Right ventricle myocardium inferior (tissue), 1 donor: ENCODE measurements around the gene CLEC10A. TPM values are rescaled to one million over a fixed set of nuclear protein-coding genes. Genes with fewer than 3 reads are reported as not detected.
"Not testable (repeated sequence)": the region's sequence is repeated elsewhere in the genome, so short reads cannot be mapped to it uniquely, and the experiment has no call there.

Experiments
- ATAC-seq: fragments of 200-7000 bp; cut with Tn5 transposase; one replicate; pipeline ENCODE4 v1.9.1; 2020; ENCODE audit warnings: mild to moderate bottlenecking, moderate library complexity
- DNase-seq: peaks from one replicate; pipeline ENCODE4 v3.0.0; 2021; ENCODE audit errors: missing footprints
- intact Hi-C: fragments of 100-400 bp; cut with DNase I; formaldehyde crosslinking; loops from one replicate; pipeline ENCODE4 v1.11.0; 2022
- total RNA-seq: library from RNA; stranded (reverse); fragmentation: NEBNext Ultra II Directional; extraction: Animal tissue kit (Norgen Biotek cat#: 25700); gene quantifications from one replicate; pipeline ENCODE4 v1.2.1, GENCODE V29; 2021
- donor health status: DM: no; HTN: yes; CAD: no; lungs with severe emphysema.

CLEC10A gene
- total RNA-seq, 1 donor from 2014 or later = 5.4 TPM

DNA sequence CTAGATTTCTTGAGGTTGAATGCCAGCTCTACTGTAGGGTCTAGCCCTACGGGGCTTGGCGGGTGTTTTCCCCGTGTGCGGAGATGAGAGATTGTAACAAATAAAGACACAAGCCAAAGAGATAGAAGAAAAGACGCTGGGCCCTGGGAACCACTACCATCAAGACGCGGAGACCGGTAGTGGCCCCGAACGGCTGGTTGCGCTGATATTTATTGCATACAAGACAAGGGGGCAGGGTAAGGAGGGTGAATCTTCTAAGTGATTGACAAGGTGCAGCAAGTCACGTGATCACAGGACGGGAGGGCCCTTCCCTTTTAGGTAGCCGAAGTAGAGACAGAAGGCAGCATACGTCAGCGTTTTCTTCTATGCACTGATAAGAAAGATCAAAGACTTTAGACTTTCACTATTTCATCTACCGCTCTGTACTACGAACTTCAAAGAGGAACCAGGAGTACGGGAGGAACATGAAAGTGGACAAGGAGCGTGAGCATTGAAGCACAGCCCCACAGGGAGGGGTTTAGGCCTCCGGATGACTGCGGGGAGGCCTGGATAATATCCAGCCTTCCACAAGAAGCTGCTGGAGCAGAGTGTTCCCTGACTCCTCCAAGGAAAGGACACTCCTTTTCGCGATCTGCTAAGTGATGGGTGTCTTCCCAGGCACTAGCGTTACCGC is 33.2 kb downstream of the CLEC10A start:
- ATAC-seq, DNase-seq: not testable (repeated sequence)
- intact Hi-C loops = loop anchor here (1.0 to 2.0 kb wide), 2 partner anchors 89 to 130 kb away; no protein-coding TSS in a partner anchor

DNA sequence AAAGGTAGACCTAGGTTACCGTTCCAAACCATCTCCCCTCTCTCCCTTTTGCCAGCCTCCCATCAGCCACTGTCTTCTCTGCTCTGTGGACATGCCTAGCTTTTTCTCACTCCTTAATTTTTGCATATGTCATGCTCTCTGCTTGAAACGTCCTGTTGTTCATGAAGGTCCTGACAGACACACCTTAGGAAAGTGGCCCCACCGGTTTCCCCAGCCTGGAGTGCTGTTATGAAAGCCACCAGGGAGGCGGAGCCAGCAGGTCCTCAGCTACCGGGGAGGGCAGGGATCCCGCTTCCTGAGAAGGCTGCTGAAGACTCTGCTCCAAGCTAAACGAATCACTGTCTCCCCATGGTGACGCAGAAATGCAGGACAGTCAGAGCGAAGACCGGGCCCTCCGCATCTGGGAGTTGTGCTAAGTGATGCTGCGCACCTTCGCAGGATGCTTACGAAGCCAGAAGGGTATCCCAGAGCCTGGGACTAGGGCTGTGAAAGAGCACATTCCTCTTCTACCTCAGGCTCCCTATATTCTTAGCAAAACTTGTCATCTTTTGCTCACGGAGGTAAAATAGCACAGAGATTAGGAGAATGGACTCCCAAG is 33.8 kb downstream of the CLEC10A start:
- intact Hi-C loops = loop anchor here (1.0 to 2.0 kb wide), 2 partner anchors 90 to 131 kb away; no protein-coding TSS in a partner anchor
- ATAC-seq = no peak
- no peak for DNase-seq

DNA sequence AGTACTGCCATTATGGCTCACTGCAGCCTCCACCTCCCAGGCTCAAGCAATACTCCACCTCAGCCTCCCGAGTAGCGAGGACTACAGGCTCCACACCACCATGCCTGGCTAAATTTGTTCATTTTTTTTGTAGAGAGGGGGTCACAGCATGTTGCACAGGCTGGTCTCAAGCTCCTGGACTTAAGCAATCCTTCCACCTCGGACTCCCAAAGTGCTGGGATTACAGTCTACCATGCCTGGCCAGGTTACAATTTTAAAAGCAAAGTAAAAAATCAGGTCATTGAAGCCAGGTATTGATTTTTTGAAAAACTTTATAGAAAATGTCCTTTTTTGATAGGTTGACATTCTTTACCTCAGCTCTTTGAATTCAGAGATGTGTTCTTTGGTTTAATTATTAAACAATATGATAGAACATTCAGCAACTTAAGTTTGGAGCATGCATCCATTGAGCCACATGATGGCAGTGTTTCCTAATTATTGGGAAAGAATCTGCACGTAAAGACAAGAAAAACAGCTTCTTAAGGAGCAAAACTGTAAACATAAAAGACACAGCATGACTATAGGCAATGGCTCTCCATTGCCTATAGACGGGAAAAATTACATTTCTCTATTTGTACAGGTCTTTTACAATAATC is 34.4 kb downstream of the CLEC10A start:
- peak; percentile 48 for ATAC-seq
- no peak for DNase-seq
- intact Hi-C loops = loop anchor here (1.0 to 2.0 kb wide), 2 partner anchors 91 to 131 kb away; no protein-coding TSS in a partner anchor

DNA sequence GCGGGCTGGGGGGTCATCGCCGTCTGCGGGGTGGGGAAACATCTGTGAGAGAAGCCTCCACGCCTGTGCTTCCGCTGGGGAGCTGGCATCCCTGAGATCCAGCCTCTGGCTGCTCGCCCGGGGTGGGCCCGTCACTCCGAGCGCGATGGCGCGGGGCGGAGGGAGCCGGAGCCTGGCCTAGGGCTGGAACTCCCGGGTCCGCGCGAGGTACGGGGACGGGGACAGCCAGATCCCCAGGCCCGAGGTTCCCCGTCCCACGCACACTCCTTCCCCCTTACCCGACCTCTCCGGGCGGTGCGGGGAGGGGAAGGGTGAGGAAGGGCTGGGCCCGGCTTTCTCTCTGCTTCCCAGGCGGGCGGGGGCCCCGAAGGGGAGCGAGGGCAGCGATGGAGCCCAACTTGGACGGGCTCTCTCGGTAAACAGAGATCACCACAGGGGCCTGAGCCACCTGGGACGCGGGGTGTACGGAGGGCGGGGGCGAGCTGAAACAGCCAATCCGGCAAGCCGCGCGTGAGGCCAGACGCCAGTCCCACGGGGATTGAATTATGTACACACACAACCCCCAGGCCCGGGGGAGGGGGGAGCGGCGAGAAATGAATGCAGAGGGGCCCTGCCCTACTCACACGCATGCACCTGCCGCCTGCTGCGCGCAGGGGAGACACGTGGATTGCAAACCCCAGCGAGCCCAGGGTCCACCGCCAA is 36.4 kb downstream of the CLEC10A start, which contains the start of gene SLC16A11:
TSS of gene SLC16A11 (minus strand) at position 596 of the 702 bp plus-strand sequence. CDS start at position 17, 579 bp downstream.
- intact Hi-C loops = no loop called here
- ATAC-seq = peak; percentile 55
- DNase-seq = peak; percentile 75

DNA sequence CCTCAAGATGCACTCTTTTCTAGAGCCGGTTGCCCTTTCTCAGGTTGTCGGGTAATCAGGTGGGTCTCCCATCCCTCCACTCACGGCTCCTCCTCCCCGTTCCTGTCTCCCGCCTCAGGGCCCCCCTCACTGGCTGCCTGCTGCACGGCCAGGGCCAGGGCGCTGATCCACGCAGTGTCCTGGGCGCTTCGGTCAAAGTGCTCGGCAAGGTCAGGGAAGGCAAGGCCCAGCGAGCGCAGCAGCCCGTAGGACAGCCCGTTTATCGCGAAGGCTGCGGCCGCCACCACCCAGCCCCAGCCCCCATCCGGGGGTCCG is 36.9 kb downstream of the CLEC10A start:
- peak; percentile 52 for ATAC-seq
- intact Hi-C loops = no loop called here
- DNase-seq = no peak

DNA sequence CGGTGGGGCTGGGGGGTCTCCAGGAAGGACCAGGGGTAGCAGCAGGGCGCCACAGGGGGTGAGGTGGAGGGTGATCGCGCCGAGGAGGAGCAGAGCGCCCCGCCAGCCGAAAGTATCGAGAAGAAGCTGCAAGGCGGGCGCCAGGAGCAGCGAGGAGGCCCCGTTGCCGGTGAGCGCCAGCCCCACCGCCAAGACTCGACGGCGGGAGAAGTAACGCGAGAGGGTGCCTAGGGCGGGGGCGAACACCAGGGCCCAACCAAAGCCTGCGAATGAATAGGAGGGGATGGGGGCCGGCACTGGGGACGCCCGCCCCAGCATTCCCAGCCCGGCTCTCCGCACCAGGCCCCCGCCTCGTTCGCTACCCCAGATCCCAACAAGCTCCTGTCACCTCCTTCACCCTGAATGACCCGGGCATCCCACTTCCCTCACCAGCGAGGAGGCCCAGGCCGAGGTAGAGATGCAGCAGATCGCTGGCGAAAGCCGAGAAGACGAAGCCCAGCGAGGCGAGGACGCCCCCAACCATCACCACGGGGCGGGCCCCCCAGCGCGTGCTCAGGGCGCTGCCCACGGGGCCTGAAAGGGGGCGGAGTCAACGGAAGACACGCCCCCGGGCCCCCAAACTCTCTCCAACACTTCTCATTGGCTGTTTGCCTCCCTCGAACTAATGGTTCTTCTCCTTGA is 37.4 kb downstream of the CLEC10A start:
- no peak for DNase-seq
- ATAC-seq = no peak
- intact Hi-C loops = no loop called here

DNA sequence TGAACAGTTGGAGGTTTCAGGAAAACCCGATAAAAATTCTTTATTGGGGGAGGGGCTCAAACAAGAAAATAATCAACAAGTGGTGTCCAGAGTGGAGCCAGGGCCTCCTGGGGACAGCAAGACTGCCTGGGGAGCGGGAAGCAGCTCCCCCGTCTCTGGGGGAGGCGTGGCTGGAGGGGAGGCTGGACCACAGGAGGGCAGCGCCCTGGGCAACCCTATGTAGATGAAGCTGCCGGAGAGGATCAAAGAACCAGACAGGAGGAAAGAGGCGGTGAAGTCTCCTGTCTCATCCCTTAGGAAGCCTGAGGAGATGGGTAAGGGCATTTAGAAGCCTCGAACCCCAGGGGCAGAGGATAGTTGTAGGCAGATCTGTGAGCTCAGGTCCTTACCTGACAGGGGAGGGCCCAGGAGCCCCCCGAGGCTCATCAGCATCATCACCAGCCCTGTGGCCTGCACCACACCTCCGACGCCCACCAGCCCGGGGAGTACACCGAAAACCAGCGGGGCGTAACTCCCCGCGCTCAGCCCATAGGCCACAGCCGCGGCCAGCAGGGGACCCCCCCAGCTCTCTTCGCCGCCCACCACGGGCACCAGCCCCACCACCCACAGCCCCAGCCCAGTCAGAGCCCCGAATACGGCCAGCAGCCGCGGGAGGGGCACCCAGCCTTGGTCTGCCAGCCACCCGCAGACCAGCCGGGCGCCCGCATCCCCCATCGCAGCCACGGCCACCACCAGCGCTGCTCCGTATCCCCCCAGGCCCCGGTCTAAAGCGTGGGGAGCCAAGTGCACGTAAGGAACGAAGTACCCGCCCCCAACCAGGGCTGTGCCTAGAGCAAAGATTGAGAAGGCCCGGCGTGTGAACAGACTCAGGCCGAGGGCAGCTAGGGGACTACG is 38.2 kb downstream of the CLEC10A start:
- DNase-seq = no peak
- intact Hi-C loops = no loop called here
- ATAC-seq = no peak

DNA sequence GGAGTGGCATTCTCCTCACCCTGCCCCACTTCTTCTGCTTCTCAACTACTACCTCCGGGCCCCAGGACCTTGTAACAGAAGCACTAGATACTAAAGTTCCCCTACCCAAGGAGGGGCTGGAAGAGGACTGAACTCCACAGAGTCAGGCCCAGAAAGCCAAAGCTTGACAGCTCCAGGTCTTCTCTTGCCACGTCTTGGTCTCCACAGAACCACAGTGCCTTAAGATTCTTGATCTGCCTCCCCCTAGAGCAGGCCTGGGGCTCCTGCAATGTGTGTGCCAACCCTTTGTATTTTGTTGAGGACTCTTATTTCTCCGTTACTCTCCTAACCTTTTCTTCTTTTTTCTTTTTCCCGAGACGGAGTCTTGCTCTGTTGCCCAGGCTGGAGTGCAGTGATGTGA is 40.2 kb downstream of the CLEC10A start:
- DNase-seq = no peak
- intact Hi-C loops = no loop called here
- ATAC-seq = no peak

DNA sequence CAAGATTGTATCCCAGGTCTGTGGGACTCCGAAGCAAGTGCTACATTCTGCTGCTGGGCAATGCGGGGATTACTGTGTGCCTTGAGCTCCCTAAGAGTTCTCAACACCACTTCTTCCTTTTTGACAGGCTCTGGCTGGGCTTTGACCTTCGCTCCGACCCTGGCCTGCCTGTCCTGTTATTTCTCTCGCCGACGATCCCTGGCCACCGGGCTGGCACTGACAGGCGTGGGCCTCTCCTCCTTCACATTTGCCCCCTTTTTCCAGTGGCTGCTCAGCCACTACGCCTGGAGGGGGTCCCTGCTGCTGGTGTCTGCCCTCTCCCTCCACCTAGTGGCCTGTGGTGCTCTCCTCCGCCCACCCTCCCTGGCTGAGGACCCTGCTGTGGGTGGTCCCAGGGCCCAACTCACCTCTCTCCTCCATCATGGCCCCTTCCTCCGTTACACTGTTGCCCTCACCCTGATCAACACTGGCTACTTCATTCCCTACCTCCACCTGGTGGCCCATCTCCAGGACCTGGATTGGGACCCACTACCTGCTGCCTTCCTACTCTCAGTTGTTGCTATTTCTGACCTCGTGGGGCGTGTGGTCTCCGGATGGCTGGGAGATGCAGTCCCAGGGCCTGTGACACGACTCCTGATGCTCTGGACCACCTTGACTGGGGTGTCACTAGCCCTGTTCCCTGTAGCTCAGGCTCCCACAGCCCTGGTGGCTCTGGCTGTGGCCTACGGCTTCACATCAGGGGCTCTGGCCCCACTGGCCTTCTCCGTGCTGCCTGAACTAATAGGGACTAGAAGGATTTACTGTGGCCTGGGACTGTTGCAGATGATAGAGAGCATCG is 41.8 kb downstream of the CLEC10A start:
- no peak for ATAC-seq
- intact Hi-C loops = no loop called here

DNA sequence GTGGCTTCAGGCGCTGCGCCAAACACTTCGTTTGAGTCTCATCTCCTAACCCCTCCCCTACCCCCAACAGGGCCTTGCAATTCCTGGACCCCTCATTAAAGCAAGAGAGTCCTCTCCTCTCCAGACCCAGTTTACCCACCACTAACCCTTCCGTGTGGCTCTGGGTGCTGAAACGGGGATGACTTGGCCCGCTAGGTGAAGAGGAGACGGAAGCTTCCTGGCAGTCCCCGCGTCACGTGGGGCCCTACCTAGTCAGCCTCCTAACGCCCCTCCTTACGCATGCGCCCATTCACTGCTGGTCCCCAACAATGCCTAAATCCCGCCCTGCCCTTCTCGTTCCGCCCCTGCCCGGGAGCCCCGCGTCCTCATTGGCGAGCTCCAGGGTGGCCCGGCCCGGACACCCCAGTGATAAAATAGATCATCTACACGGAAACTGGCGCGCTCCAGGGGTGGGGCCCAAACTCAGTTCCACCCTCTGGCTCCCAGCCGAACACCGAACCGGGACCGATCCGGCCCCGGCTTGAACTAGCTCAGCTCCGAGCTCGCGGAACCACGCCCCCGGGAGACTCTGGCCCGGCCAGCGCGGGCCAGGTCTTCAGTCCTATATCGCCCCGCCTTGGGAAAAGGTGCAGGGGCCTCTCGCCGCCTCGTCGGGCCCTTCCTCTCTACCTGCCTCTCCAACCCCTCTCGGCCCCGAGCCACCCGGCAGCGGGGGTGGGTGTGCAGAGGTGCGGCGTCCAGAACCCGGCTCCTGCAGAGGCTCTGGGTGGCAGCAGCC is 44.3 kb downstream of the CLEC10A start, which contains the start of gene SLC16A13:
TSS of gene SLC16A13 (plus strand) at position 425 of the 778 bp plus-strand sequence. CDS start 368 bp downstream, outside the sequence.
- peak; percentile 97 for ATAC-seq
- DNase-seq = peak; percentile 97
- intact Hi-C loops = no loop called here

More for the DNA sequence above, 41.8 kb downstream of the CLEC10A start:
- DNase-seq = no peak

DNA sequence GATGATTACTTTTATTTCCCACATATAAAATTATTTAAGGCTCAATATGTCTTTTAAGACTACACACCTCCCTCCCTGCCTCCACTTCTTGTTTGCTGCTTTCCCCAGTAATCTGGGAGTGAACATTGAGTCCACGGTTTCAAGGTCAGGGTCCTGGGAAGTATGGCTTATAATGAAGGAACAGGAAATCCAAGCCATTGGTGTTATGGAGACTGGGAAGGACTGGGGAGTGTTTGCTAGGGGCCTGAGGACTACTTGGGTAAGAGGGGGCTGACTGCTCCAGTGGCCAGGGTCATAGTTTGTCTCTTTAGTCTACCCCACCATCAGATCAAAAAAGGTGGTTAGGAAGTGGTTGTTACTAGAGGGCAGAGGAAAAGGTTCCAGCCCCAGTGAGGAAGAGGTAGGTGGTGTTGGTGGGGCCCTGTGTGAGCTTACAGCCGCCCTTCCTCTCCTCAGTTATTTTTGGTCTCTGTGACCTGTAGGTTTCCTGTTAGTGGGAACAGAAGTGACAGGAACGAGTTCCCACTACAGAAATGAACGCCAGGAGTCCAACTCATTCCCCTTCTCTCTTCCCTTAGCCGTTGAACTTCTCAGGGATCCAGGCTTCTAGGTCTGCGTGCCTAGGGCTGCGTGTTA is 45.0 kb downstream of the CLEC10A start:
- no peak for ATAC-seq
- intact Hi-C loops = no loop called here
- no peak for DNase-seq

DNA sequence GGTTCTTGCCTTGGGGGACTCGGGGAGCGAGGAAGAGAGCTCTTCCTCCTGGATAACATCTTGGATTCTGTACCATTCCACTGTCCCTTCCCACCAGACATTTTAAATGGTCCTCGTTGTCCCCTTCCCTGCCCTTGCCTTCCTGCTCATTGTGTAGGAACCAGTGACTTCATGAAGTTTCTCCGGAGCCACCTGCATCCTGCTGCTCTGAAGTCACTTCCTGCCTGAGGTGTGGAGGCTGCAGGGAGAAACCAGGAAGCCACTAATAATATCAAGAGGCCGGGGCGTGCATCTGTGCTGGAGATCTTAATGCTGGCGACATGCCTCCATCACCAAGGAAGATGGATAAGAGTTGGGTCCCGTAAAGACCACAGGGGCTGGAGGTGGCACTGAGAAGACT is 50.4 kb downstream of the CLEC10A start:
- intact Hi-C loops = no loop called here
- DNase-seq = no peak
- ATAC-seq = peak; percentile 23

DNA sequence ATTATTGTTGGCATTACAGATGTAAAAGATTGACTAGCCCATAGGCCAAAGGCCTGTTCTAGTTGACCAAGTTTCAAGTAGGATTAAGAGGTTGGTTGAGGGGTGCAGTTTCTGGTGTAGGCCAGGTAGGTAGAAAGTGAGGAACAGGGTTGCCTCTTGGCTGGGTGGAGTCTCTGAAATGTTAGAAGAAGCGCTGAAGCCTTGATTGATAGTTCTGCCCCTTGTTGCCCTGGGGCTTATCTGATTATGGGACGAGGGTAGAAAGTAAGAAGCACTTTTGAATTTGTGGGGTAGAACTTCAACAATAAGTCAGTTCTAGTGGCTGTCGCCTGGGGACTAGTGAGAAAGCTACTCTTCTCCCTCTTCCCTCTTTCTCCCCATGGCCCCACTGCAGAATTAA is 51.0 kb downstream of the CLEC10A start:
- ATAC-seq (no peak), DNase-seq (no peak)
- intact Hi-C loops = no loop called here

DNA sequence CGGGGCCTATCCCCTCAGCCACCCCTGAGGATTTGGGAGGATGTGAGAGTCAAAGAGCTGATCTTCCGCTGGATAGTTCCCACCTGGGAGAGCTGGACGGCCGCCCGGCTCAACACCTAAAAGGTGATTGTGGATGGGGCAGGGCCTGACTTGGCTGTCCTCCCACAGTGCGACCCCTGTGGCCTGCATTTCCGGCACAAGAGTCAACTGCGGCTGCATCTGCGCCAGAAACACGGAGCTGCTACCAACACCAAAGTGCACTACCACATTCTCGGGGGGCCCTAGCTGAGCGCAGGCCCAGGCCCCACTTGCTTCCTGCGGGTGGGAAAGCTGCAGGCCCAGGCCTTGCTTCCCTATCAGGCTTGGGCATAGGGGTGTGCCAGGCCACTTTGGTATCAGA is 52.7 kb downstream of the CLEC10A start:
- ATAC-seq = no peak
- DNase-seq = no peak
- intact Hi-C loops = no loop called here

DNA sequence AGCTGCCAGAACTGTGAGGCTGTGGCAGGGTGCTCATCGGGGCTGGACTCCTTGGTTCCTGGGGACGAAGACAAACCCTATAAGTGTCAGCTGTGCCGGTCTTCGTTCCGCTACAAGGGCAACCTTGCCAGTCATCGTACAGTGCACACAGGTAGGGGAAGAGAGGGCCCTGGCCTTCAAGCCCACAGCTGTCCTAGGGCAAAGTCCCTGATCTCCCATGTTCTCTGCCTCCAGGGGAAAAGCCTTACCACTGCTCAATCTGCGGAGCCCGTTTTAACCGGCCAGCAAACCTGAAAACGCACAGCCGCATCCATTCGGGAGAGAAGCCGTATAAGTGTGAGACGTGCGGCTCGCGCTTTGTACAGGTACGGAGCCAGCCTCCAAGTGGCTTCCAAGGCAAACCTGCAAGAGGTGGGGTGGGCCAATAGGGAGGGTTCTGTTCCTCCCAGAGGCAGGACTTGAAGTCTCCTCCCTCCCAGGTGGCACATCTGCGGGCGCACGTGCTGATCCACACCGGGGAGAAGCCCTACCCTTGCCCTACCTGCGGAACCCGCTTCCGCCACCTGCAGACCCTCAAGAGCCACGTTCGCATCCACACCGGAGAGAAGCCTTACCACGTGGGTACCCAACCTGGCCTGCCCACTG is 53.5 kb downstream of the CLEC10A start:
- ATAC-seq = no peak
- intact Hi-C loops = no loop called here

More for the DNA sequence above, 53.5 kb downstream of the CLEC10A start:
- DNase-seq = no peak
